ENCODE measurements around the gene KLK4.
"Not testable (repeated sequence)": the region's sequence is repeated elsewhere in the genome, so short reads cannot be mapped to it uniquely, and the experiment has no call there.

KLK4 gene

DNA sequence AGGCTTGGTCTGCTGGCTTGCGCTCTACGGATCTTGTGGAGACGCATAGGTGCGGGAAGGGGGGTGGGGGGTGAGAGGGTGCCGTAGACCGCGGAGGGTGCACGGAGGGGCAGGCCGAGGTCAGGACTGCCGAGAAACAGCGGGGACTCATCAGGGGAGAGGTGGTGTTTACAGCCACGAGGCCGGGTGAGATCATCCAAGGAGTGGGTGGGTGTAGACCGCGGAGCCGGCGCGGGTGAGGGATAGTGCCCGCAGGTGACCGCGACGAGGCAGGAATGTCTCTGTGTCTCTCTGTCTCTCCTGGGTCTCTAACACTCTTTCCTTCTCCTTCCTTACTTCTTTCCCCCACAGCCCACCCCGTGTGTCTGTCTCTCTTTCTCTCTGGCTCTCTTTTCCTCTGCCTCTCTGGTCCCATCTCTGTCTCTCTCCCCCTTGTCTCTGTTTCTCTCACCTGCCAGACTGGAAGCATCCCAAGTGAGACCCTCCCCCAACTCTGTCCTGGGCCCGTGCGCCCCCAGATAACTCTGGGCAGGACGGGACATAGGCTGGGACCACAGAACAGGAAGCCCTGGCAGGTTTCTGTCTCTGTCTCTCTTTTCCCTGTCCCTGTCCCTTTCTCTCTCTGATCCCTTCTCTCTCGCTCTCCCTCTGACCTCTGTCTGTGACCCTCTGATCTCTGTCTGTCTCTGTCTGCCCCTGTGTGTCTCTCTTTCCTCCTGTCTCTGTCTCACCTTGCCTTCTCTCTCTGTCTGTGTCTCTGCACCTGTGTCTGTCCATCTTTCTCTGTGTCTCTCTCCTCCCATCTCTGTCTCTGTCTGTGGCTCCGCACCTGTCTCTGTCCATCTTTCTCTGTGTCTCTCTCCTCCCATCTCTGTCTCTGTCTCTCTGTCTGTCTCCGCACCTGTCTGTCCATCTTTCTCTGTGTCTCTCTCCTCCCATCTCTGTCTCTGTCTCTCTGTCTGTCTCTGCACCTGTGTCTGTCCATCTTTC lies 1.8 kb upstream of the KLK4 start:
- no peak for DNase-seq

- no peak for DNase-seq
Measured at GRCh38 chr19:50912102-50912599, 956 bp upstream of the KLK4 start.

DNA sequence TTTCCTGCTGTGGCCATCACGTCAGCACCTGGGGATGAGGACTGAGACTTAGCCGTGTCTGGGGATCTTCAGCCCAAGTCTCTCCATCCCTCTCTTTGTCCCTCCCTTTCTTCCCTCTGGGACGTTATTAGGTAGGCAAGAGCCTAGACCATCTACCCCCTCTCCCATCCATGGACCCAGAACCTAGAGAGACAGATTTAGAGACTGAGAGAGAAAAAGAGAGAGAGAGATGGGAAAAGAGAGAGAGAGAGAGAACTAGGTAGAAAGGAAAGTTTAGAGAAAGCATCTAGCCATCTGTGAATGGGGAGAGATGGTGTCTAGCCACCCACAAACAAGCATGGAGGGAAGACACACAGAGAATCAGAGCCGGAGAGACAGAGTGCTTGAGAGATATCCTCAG lies 473 bp downstream of the KLK4 start:
- no peak for DNase-seq

- peak; percentile 34 for DNase-seq
Measured at GRCh38 chr19:50909240-50910070, 1.7 kb downstream of the KLK4 start.

- DNase-seq, result no peak
Measured at GRCh38 chr19:50908336-50908735, 2.9 kb downstream of the KLK4 start.

DNA sequence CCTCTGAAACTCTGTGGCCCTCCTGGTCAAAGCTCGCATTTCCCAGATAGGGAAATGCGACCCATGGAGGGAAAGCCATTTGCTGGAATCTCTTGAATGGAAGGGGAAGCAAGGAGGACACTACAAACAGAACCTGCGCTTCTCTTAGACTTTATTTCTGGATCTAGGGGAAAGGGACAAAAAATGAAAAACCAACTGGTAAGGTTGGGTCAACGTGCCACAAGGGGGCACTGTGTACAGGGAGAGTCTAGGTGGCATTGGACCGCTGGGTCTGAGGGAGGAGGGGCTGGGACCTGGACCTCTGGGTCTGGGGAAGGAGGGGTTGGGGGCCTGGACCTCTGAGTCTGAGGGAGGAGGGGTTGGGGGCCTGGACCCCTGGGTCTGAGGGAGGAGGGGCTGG lies 5.0 kb downstream of the KLK4 start:
- DNase-seq, result peak; percentile 33

DNA sequence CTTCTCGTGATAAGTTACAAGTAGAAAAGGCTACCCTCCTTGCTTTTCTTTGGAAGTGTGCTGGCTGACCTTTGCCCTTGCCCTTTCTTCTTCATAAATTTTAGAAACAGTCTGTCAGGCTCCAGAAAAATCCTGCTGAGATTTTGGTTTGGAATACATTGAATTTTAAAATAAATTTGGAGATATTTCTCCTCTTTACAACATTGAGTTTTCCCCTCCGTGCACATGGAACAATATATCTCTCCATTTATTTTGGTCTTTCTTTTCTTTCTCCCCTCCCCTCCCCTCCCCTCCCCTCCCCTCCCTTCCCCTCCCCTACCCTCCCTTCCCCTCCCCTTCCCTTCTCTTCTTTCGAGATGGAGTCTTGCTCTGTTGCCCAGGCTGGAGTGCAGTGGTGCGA lies 8.6 kb downstream of the KLK4 start:
- no peak for DNase-seq

- DNase-seq, result no peak
Measured at GRCh38 chr19:50899569-50899968, 11.6 kb downstream of the KLK4 start.

DNA sequence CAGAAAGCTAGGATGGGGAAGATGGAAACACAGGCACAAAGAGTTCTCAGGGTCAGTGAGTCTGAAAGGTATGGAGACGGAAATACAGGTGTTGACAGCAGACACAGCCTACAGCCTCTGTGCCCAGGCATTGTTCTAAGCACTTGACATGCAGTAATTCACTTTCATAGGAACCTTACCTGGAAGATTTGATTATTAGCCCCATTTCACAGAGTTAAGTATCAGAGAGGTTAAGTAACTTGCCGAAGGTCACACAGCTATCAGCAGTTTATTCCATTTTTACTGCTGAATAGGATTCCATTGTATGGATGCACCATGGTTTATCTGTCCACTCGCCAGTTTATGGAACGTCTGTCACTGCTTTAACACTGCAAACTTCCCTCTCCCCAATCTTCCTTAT lies 13.2 kb downstream of the KLK4 start:
- no peak for DNase-seq

- DNase-seq, result no peak
Measured at GRCh38 chr19:50897612-50898011, 13.6 kb downstream of the KLK4 start.

GRCh38 chr19:50897191-50897607 lies 14.0 kb downstream of the KLK4 start:
- no peak for DNase-seq

DNA sequence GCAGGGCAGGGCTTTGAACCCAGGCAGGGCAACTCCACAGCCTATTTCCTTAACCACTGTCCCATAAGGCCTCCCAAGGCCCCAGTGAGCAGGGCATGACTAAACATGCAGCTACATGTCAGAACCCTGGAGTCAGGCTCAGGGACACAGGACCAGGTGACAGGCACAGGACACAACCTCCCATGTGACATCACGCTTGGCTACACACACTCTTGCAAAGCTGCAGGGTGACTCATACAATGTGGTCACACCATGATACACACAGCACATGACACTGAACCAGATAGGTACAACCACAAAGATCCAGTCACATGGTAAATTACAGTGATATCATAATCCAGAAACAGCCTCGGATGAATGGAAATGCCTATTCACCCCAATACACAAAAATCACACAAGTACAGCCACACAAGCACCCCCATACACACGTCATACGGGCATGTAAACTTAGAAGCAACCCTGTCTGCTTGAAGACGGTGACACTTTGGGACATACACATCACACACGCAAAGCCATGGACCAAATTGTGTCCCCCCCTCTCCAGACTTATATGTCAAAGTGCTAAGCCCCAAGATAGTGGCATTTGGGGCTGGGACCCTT lies 14.5 kb downstream of the KLK4 start:
- DNase-seq, result no peak

GRCh38 chr19:50896089-50896590 lies 15.1 kb downstream of the KLK4 start:
- not testable (repeated sequence) for DNase-seq

DNA sequence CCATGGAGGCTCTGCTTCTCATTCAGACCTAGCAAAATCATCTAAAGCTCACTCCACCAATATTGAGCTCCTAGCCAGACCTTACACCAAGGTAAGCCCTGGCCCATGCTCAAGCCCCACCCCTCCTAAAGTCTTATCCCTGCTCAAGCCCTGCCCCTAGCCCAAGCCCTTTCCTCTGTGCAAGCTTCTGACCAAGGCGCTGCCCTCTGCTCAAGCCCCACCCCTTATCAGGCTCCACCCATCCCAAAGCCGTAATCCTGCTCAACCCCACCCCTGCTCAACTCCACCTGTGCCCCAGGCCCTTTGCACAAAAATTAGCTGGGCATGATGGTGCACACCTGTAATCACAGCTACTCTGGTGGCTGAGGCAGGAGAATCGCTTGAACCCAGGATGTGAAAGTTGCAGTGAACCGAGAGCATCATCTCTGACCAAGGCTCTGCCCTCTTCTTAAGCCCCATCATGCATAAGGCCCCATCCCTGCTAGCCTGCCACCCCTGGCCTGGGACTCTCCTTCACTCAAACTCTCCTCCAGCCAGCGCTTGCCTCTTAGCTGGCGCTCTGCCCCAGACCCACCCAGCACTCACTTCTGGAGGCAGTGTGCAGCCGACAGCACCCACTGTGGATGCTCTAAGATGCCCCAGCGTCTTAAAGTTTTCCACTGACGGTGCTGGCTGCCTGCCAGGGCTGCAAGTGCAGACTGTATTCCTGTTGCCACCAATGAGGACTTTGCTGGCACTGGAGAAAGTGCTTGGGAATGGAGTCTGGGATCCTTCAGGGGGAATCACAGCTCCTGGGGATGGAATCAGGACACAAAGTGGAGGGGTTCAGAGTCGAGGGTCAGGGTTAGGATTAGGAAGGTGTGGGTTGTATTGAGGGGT lies 16.5 kb downstream of the KLK4 start:
- no peak for DNase-seq

GRCh38 chr19:50893047-50893736 lies 18.0 kb downstream of the KLK4 start:
- DNase-seq, result no peak

GRCh38 chr19:50891253-50891625 lies 20.0 kb downstream of the KLK4 start:
- DNase-seq, result no peak

GRCh38 chr19:50890422-50891252 lies 20.6 kb downstream of the KLK4 start:
- DNase-seq, result no peak

GRCh38 chr19:50889638-50890037 lies 21.6 kb downstream of the KLK4 start:
- no peak for DNase-seq

DNA sequence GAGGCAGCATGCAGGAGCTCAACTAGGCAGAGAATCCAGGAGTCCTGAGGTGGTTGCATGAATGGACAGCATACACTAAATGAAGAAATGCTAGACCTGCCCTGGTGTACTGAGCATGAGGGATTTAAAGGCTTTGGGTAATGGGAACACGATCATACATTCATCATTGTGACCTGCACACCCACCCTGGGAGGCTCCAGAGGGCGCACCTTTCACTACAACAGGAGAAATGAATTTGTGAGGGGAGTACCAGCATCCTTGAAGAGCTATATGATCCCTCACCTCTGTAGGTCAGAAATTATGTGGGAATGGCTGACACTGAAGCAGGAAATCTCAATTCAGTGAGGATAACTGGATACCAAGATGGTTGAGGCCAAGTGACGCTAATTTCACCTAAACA lies 29.0 kb downstream of the KLK4 start:
- no peak for DNase-seq

DNA sequence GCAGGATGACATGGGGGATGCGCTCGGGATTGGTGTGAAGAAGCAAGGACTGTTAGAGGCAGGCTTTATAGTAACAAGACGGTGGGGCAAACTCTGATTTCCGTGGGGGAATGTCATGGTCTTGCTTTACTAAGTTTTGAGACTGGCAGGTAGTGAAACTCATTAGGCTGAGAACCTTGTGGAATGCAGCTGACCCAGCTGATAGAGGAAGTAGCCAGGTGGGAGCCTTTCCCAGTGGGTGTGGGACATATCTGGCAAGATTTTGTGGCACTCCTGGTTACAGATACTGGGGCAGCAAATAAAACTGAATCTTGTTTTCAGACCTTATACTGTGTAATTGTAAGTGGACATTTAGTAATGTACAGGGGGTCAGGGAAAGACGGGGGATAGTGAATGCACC lies 31.0 kb downstream of the KLK4 start:
- no peak for DNase-seq
